ENCODE data around the gene ROPN1L.

DNA sequence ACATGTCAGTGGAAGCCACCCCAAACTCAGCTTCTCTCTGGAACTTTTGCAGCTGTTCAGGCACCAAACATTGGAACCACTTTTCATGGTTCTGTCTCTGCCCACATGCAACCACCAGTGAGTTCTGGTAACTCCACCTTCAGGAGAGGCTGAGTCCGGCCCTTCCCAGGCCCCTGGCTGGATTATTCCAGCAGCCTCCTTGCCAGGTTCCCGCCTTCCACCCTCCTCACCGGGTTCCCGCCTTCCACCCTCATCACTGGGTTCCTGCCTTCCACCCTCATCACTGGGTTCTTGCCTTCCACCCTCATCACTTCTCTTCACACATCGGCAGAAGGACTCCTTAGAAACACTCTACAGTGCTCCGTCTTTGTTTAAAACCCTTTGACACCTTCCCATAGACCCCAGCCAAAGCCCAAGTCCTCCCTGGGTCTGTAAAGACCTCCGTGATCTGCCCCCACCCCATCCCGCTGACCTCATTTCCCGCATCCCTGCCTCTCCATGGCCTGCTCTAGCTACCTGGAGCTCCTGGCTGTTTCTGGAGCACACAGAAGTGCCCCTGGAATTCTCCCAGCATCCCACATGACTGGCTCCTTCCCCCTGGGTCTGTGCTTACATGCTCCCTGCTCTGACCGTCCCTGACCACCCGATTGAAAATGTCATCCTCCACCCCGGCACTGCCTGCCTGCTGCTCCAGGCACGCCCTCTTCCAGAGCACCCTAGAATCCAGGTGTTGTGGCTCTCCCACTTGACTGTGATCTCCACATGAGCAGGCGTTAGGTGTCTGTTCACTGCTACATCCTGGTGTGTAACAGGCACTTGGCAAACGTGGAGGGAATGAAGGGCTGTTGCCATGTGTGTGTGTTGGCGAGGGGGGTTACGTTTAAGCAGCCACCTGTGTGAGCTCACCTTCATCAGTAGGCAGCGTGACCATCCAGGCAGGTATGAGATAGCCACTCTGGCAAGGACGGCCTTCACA is 17.7 kb downstream of the ROPN1L start:
- TF ChIP-seq, protein P1, sequence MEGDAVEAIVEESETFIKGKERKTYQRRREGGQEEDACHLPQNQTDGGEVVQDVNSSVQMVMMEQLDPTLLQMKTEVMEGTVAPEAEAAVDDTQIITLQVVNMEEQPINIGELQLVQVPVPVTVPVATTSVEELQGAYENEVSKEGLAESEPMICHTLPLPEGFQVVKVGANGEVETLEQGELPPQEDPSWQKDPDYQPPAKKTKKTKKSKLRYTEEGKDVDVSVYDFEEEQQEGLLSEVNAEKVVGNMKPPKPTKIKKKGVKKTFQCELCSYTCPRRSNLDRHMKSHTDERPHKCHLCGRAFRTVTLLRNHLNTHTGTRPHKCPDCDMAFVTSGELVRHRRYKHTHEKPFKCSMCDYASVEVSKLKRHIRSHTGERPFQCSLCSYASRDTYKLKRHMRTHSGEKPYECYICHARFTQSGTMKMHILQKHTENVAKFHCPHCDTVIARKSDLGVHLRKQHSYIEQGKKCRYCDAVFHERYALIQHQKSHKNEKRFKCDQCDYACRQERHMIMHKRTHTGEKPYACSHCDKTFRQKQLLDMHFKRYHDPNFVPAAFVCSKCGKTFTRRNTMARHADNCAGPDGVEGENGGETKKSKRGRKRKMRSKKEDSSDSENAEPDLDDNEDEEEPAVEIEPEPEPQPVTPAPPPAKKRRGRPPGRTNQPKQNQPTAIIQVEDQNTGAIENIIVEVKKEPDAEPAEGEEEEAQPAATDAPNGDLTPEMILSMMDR (IDR thresholded peaks at IDR 0.05) = no peak
- TF ChIP-seq ZFX (IDR thresholded peaks at IDR 0.05; ENCODE audit: borderline replicate concordance) = no peak

All from 22Rv1 (cell line).